ENCODE measurements around the gene ARHGEF19.
"Not testable (repeated sequence)": the region's sequence is repeated elsewhere in the genome, so short reads cannot be mapped to it uniquely, and the experiment has no call there.

ARHGEF19 gene

DNA sequence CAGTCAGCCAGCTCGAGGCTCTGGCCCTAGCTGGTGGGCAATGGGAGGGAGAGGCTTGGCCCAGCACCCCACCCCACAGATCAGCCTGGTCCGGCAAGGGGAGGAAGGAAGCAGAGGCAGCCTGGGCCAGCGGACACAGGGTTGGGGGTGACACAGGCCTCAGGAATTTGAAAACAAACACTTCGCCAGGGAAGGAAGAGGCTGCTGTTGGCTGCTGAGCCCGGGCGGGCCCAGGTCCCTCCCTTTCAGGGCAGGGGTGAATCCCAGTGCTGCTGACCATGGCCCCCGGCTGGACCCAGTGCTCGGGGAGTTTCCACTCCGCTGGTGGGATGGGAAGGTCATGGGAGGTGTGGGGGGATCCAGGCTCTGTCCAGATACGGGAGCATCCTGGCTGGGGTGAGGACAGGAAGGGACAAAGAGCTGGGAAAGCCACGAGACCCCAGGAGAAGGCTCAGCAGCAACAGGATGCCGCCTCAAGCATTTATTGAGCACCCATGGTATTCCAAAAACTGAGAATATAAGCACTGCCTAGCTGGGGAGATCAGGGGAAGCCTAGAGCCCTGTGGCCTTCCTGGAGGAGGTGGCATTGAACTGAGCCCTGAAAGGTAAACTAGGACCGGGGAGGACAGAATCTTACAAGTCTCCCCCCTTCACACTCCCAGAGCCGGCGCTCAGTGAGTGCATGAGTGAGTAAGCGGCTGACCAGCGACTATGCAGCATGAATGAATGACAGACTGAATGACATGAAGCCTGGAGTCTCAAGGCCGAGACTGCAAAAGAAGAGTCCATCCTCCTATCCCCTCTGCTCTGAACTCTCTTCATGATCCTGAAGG is 30.3 kb downstream of the ARHGEF19 start:
- peak; percentile 76 for DNase-seq (ENCODE audit: low spot score)

DNA sequence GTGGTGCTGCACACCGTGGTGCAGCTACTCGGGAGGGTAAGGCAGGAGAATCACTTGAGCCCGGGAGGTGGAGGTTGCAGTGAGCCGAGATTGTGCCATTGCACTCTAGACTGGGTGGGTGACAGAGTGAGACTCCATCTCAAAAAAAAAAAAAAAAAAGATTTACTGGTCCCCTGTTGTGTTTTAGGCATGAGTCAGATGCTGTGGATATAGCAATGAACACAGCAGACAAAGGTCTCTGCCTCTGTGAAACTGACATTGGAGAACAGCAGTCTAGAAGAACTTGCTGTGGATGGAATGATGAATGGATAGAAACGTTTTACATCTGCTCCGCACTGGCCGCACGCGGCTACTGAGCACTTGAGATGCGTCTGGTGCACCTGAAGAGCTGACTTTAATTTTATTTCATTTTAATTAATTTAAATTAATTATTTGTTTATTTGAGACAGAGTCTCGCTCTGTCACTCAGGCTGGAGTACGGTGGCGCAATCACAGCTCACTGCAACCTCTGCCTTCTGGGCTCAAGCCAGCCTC is 32.1 kb downstream of the ARHGEF19 start:
- no peak for DNase-seq (ENCODE audit: low spot score)

DNA sequence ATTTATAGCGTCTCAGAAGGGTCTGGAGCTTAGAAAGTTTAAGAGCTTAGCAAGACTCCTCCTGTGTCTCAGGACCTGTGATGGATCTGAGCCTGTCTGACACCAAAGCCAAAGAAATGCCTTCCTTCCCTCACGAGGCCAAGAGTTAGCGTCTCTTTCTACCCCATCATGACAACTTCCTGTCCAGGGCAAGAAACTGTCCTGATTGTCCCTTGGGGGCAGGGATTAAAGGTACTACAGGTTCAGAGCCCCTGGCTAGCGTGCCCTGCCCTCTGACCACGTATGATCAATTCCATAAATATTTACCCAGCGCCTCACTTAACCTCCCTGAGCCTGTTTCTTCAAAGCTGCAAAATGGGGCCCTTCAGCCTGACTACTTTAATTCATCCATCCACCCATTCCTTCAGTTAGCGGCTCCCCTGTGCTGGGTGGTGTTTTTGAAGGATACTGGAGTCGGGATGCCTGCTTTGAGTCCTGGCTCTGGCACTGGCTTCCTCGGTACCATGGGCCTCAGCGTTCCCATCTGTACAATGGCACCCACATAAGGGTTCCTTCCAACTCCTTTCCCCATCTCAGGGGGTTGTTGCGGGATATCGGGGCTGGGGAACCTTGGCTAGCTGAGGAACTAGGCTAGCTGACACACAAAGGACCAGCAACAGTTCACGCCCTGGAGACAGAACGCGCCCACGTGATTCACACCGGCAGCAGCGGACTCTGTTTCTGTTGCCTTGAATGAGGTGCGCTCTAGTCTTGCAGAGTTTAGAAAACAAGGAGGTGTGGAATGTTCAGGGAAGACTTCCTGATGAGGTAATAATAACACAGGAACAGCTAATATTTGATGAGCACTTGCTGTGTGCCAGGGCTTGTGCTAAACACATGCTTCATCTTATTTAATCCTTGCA is 33.6 kb downstream of the ARHGEF19 start:
- no peak for DNase-seq (ENCODE audit: low spot score)

DNA sequence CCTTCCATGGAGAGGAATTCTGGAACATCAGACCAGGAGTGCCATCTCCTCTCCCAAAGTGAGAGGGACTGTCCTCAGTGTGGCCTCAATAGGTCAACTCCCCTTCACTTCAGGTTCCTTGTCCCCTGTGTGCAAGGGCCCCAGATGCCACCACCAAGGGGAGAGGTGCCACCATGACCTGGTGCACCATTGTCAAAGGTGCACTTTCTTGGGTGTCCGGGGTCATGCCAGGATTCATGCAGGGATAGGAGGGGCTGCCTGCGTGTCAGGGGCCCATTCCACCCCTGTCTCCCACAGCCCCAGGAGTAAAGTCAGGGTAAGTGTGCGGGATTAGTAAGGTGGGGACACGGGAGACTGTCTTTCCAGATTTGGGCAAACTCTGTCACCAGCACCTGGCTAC is 35.1 kb downstream of the ARHGEF19 start:
- no peak for DNase-seq (ENCODE audit: low spot score)

DNA sequence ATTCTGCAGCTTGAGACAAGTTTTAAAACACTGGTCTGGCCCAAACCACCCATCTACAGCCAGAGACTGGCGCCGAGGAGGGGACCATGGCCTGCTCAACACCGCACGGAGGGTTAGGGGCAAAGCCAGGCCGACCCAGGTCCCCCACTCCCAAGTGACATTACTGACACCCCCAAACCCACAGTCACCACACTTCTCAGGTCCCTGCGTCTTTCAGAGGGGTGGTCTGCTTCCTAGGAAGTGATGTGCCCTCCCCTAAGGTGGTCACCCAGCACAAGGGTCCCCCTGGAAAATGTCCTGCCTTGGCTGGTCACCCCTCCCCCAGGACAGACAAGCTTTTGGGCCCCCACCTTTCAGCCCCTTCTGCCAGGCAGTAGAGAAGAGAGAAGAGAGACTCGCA is 35.8 kb downstream of the ARHGEF19 start:
- no peak for DNase-seq (ENCODE audit: low spot score)

DNA sequence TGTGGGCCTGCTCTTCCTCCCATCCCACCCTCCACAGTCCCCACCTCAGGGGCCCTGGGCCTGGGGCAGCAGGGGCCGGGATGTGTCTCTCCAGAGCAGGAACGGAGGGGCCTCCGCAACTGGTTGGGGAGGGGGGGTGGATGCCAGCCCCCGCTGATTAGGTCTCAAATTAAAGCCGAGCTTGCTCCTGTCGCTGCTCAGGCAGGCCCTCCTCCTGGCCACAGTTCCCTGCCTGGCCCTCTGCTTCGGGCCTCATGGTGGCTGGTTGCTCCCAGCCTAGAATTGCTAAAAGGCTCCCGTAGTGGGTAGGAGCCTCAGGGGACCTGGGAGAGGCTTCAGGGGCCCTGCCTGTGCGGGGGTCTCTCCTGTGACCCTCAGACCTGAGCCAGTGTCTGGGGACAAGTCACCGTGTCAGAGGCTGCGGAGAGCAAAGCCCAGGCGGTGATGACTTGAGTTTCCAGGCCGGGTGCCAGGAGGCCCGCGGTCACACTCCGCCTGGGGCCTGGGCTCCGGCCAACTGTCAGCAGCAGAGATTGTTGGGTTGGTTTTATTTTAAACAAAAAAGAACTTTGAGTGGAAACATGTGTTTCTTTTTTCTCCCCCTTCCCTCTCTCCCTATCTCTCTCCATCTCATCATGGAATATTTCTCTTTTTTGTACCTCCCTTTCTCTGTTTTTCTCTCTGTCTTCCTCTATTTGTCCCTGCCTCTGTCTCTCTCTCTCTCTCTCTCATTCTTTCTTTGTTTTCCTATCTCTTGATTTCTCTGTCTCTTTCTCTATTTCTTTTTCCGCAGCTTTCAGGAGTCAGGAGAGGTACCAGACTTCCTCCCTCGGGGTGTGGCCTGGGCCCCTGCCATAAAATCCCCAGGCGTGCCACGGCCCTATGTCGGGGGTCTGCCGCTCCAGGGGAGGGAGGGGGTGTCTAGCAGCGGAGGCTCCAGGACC is 36.6 kb downstream of the ARHGEF19 start:
- DNase-seq (ENCODE audit: low spot score): no peak

DNA sequence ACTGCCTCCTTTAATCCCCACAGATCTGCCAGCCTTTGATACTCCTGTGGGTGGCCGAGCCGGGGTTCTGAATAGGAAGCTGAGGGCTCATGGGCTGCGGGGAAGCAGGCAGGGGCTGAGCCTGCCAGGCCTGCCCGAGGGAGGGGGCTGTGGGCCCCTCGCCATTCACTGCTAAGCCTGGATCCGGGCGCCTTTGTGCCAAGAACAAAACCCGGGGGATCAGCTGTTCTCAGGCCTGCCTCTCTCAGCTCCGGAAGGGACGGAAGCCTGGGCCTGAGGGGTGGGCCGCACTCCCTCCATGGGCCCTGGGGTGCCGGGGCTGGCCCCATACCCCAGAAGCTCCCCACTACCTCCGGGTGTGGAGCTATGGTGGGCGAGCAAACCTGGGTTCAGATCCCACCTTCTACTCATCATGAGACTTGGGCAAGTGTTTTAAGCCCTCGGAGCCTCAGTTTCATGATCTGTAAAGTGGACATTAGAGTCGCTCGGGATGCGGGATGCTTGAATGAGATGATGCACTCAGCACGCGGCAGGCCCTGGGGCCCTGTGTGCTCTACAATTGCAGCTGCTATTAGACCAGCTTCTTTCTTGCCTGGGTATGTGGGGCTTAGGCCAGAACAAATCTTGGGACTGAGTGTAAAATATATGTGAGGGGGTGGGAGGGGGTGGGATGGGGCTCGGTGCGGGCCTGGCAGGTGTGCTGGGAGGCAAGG is 37.4 kb downstream of the ARHGEF19 start:
- no peak for DNase-seq (ENCODE audit: low spot score)

DNA sequence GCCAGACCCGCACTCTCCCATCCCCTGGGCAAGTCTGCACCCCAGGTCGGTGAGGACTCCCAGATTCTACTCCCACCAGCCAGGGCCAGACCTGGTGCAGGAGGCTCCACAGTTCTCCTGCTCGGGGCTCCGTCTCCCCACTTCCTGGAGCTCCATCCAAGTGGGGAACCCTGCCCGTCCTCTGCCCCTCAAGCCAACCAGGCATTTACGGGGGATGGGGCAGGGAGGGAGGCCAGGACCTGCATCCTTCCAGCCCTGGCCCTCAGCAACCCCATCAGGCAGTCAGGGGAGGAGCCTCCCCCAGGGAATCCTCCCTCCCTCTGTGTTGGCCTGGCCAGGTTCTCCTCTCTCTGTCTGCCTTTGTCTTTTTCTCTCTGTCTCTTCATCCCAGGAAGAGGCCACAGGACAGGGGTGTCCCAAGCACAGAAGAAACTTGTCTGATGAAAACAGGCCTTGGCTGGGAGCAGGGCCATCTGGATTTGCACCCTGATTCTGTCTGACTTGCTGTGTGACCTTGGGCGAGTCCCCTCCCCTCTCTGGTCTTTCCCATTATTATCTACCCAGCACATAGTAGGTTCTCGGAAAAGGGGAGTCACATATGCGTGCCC is 38.1 kb downstream of the ARHGEF19 start:
- DNase-seq (ENCODE audit: low spot score): no peak

DNA sequence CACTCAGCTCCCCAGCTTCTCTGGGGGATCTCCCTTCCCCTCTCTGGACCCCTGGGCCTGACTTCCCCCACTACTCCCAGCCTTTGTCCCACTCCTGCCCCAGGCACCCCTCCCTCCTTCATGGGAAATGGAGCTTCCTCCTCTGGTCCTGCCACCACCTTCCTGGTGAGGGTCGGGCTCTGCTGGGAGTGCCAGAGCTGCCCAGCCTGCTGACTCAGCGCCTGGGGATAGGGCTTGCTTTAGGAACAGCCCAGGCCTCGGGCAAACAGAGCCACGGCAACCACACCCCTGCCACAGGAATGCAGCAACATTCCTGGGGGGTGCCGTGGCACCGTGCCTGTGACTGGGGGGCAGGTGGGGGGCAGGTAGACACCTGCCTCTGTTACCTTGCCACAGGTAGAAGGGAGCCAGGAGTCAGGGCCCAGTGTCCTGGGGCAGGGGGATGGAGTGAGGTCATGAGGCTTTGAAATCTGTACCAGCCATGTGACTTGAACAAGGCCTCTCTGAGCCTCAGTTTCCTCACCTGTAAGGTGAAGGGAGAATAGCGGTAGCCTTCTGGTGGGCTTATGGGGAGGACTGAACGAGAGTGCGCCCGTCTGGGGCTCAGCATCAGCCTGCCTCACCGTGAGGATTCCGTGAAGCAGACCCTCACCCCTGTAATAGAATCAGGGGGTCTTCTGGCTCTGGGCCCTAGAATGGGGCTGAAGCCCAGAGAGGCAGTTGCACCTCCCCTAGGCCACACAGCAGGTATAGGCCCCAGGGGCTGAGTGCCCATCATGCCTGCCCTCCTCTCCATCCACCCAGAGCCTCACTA is 38.8 kb downstream of the ARHGEF19 start:
- no peak for DNase-seq (ENCODE audit: low spot score)

DNA sequence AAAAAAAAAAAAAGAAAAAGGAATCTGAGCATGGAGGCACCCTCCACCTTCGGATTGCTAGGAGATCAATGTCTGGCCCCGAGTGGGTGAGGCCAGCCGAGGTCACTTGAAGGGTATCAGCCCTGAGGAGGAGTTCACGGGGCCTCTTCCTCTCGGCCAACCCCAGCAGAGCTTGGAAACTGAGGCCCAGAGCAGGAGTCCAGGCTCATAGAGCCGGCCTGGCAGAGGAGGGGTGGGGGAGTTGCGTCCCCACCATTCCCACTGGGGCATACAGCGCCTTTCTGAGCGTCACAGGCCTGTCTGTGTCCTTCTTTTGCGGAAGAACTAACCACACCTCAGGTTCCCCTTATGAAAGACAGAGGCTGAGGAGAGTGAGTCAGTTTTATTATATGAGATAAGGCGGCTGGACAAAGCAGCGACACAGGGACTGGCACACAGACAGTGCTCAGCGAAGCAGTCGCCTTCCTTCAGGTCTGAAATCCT is 39.4 kb downstream of the ARHGEF19 start:
- no peak for DNase-seq (ENCODE audit: low spot score)

DNA sequence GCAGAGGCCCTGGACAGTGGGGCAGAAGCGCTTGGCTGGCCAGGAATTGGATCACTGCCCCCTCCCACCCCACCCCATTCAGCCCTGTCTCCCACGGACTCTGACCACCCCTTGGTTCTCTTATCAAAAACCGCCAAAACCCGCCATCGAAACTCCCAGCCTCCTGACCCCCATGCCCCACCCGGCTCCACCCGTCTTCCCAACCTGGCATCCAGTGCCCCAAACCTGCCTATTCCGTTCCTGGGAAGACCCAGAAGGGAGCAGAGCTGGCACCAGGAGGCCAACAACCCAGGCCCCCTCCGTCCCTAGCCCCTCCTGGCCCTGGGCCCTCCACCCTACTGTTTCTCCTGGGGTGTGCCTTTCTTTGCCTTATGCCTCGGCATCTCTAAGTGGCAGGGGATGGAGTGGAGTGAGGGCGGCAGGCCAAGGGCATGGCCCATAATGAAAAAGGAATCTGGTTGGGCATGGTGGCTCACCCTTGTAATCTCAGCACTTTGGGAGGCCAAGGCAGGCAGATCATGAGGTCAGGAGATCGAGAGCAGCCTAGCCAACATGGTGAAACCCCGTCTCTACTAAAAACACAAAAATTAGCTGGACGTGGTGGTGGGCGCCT is 40.1 kb downstream of the ARHGEF19 start:
- DNase-seq (ENCODE audit: low spot score): no peak

DNA sequence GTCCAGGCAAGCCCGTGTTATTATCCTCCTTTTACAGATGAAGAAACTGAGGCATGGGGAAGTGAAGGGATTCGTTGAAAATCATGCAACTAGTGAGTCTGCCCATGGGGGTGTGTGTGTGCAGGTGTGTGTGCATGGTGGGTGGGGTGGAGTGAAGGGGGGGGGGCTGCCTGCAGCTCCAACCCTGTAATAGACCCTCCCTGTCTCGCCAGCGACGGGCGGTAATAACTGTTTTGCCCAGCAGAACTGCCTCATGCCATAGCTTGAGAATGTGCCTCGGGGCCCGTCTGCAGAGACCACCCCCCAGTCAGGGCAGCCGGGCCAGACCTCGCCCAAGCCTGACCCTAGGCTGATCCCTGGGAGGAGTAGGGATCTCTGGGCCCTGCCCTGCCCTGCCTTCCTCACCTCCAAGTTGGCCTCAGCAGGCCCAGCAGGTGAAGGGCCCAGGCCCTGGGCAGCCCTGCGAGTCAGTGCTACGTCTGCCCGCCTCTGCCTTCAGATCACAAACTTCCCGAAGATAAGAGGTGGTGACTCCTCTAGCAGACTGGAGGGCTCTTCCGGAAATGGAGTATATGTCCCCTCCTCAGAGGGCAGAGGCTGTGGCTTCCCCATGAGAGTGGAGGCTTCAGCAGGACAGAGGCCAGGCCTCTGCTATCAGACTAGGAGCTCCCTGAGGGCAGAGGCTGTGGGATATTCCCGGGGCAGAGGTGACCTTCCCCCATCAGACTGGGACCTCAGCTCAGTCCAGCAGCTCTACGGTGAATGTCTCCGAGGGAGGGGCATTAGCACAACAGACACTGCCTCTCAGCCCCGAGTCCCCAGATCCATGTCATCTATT is 40.9 kb downstream of the ARHGEF19 start:
- DNase-seq (ENCODE audit: low spot score): no peak

DNA sequence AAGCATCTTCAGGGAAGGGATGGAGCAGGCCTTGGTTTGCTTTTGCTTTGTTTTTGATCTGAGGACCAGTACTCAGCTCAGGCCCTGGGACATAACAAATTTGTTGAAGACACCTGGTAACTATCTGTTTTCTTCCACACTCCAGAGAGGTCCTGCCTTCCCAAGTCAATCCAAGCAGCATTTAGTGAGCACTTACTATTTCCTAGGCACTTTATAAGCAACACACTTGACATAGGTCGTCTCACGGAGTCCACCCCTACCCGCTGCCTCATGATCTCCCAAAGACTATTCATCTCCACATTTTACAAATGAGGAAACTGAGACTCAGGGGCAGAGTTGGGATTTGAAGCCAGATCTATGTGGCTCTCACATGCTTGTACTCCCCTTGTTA is 42.2 kb downstream of the ARHGEF19 start:
- DNase-seq (ENCODE audit: low spot score): no peak

DNA sequence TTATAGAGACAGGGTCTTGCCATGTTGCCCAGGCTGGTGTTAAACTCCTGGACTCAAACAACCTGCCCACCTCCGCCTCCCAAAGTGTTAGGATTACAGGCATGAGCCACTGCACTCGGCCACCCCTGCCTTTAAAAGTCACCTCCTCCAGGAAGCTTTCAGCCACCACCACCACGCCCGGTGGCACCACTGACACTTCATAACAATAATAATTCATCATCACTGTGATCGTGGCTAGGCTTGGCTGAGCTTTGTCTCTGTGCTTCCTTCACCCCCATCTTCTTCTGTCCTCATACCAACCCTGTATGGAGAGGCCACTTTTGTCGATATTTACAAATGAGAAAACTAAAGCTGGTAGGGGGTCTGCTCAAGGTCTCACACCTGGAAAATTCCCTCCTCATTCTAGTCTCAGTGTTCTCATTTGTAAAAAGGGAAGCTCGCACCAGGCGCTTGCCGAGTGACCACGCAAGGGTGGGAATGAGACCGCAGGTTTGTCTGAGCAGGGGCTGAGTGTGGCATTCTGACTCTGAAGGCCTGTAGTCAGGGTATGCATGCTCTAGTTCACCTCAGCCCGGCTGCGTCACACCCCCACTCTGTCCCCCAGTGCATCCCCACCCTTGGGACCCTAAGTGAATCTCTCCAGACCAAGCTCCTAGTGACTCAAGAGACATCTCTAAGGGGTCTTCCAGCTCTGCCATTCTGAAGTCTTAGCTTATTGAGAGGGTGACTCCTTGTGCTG is 43.7 kb downstream of the ARHGEF19 start:
- no peak for DNase-seq (ENCODE audit: low spot score)

DNA sequence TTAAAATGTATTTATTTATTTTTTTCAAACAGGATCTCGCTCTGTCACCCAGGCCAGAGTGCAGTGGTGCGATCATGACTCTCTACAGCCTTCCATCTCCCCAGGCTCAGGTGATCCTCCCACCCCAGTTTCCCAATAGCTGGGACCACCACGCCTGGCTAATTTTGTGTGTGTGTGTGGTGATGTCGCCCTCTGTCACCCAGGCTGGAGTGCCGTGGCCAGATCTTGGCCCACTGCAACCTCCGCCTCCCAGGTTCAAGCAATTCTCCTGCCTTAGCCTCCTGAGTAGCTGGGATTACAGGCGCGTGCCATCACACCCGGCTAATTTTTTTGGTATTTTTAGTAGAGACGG is 44.3 kb downstream of the ARHGEF19 start:
- DNase-seq (ENCODE audit: low spot score): not testable (repeated sequence)

DNA sequence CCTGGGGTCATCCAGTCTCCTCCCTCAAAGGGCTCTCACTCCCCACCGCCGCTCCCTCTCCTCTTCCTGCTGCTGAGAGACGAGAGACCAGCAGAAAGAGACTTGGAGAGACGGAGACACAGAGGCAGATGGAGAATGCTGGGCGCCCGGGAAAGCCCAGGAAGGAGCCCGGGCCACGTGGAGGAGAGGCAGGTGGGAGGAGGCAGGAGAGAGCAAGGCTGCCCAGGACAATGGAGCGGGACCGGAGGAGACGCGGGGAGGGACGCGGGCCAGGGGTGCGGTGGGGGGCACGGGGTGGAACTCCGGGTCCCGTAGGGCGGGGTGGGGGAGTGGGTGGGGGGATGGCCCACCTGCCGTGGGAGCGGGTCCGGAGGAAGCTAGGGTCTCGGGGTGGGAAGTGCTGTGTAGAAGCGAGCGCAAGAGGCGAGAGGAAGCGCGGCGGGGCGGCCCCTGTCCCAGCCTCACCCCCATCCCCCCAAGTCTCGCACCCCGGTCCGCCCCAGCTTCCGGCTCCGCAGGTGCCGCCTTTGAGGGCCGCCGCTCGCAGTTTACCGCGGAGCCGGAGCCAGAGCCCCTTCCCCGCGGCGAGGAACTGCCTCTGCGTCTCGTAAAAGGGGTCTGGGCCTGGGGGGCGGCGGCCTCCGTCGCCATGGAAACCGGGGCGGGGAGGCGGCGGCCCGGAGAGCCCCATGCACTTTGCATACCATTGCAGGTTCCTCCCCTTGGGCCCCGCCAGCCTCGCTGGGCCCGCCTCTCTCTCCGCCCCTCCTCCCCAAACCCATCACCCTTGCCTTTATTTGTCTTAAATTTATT is 44.9 kb downstream of the ARHGEF19 start:
- DNase-seq (ENCODE audit: low spot score): peak; percentile 64

DNA sequence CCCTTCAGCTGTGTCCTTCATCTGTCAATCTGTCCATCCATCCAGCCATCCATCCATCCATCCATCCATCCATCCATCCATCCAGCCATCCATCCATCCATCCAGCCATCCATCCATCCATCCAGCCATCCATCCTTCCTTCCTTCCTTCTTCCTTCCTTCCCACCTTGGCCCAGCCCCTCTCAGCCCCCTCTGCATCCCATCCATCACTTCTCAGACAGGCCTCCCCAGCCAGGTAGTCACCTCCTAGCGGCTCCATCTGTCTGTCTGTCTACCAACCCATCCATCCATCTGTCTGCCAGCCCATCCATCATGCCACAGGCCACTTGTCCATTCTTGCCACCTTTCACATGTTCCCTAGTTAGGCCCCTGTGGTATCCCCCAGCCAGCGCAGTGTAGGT is 46.3 kb downstream of the ARHGEF19 start:
- no peak for DNase-seq (ENCODE audit: low spot score)
